ENCODE data around the gene LIPT2.

Gene LIPT2

DNA sequence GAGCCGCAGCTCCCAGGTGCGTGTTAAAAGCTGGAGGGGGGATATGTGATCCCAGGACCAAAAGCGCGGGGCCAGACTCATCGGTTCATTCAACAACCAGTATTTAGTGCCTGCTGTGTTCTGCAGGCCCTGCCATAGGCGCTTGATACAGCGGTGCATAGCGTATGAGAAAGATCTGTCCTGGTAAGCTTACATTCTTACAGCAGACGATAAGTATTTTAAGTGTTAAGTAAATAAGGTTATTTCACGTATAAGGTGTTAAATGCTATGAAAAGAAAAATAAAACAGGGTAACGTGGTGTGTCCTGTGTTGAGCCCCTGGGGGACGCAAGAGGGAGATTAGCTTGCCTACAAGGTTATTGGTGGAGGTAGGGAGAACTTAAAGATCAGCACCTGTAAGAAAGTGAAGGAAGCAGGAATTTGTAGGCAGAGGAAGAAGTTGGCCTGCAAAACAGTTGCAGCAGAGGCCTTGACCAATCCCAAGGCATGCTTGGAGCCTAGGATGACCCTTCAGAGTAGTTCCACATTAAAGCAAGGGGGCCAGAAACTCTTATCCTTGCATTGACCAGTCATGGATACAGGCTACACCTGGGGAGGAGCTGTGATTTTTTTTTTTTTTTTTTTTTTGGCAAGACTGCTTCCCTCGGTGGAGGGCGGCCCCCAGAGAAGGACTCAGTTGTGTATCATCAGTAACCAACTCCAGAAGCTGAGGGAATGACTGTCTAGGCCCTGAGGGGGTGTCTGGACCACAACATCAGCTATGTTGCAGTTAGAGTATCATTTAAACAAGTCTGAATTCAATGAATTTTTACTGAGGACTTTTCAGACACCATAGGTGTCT, 487 bp upstream of the LIPT2 start:
- TF ChIP-seq, protein P1, sequence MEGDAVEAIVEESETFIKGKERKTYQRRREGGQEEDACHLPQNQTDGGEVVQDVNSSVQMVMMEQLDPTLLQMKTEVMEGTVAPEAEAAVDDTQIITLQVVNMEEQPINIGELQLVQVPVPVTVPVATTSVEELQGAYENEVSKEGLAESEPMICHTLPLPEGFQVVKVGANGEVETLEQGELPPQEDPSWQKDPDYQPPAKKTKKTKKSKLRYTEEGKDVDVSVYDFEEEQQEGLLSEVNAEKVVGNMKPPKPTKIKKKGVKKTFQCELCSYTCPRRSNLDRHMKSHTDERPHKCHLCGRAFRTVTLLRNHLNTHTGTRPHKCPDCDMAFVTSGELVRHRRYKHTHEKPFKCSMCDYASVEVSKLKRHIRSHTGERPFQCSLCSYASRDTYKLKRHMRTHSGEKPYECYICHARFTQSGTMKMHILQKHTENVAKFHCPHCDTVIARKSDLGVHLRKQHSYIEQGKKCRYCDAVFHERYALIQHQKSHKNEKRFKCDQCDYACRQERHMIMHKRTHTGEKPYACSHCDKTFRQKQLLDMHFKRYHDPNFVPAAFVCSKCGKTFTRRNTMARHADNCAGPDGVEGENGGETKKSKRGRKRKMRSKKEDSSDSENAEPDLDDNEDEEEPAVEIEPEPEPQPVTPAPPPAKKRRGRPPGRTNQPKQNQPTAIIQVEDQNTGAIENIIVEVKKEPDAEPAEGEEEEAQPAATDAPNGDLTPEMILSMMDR (IDR thresholded peaks at IDR 0.05; ENCODE audit: low read depth, low read length) = no peak
- H3K4me3 ChIP-seq (ENCODE audit: low read depth, low read length) = peak overlapping the region; percentile 81

DNA sequence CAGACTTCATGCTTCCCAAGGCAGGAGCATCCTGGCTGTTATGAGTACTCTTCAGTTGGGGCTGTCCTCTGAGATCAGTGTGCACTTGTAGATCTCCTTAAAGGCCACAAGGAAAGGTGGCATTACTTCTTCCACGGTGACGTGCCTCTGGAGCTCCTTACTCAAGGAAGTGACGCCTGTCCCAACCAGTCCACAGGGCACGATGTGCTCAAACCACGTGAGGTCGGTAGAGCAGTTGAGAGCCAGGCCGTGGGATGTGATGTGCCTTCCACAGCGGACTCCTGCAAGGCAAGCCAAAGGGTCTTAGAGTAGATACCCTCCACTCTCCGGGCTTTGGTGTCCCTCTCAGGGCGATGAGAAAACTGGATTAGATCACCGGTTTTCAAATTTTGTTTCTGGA, 1.4 kb downstream of the LIPT2 start:
- no peak overlapping the region for H3K4me3 ChIP-seq (ENCODE audit: low read depth, low read length)
- TF ChIP-seq, protein P1 (IDR thresholded peaks at IDR 0.05; ENCODE audit: low read depth, low read length) = no peak

DNA sequence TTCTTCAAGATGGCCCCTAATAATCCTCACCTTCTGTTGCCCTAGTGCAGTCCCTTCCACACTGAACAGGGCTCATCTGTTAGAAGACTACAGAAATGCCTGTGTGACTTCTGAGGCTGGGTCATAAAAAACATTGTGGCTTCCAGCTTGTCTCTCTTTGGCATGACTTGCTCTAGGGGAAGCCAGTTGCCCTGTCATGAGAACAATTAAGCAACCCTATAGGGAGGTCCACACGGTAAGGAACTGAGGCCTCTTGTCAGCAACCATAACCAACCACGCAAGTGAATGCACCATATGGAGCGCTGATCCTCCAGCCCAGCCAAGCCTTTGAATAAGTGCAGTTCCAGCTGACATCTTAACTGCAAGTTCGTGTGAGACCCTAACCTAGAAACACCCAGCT, 2.6 kb downstream of the LIPT2 start:
- no peak overlapping the region for H3K4me3 ChIP-seq (ENCODE audit: low read depth, low read length)
- TF ChIP-seq, protein P1 (IDR thresholded peaks at IDR 0.05; ENCODE audit: low read depth, low read length) = no peak

DNA sequence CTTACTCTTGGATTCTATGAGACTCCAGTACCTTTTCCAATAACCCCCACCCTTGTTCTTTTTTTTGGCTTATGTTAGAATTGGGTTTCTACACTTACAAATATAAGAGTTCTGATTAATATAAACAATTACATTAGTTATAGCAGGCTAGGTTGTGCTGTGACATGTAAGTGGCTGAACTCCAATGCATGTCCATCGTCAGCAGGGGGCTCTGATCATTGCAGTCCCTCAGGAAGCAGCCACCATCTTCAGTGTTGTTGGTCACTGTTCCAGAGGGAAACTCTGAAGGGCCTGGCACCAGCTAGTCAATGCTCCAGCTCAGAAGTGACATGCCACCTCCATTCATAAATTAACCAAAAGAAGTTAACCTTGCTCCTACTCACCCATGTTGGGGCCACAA, 5.6 kb downstream of the LIPT2 start:
- TF ChIP-seq, protein P1 (IDR thresholded peaks at IDR 0.05; ENCODE audit: low read depth, low read length) = no peak
- no peak overlapping the region for H3K4me3 ChIP-seq (ENCODE audit: low read depth, low read length)

DNA sequence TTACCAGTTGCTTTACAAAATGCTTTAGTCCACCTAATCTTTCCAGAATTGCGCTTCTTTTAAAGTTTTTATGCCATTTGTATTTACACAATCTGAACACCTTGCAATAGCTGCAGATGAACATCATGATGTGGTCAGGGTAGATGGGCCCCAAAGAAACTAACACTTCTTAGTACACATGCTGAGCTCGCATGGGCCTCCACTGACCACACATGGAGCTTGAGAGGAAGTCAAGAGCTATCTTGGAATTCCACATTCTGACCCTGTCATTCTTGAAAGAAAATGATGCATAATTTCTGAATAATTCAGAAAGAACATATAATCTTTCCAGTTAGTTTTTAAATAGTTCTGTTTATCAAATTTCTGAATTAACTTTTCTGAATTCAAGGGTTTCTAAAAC, 7.7 kb downstream of the LIPT2 start:
- H3K4me3 ChIP-seq (ENCODE audit: low read depth, low read length) = no peak overlapping the region
- TF ChIP-seq, protein P1 (IDR thresholded peaks at IDR 0.05; ENCODE audit: low read depth, low read length) = no peak

DNA sequence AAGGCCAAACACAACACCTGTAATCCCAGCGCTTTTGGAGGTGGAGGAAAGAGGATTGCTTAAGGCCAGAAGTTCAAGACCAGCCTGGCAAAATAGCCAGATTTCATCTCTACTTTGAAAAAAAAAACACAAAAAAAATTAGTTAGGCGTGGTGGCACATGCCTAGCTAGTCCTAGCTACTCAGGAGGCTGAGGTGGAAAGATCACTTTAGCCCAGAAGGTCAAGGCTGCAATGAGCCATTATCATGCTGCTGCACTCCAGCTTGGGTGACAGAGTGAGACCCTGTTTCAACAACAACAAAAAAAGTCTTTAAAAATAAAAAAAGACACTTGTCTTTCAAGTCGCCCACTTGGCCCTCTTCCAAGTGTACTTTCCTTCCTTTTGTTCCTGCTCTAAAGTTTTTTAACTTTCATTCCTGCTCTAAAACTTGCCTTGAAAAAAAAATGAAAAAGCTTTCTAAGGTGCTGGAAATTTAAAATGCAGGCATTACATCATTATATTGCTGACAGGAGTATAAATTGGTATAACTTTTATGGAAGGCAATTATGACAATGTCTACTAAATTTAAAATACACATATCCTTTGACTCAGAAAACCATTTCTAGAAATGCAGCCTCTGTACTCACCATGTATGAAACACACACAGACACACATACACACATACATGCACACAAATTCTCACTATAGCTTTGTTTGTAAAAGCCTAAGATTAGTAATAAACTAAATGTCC, 12.7 kb downstream of the LIPT2 start:
- TF ChIP-seq, protein P1 (IDR thresholded peaks at IDR 0.05; ENCODE audit: low read depth, low read length) = no peak
- no peak overlapping the region for H3K4me3 ChIP-seq (ENCODE audit: low read depth, low read length)

DNA sequence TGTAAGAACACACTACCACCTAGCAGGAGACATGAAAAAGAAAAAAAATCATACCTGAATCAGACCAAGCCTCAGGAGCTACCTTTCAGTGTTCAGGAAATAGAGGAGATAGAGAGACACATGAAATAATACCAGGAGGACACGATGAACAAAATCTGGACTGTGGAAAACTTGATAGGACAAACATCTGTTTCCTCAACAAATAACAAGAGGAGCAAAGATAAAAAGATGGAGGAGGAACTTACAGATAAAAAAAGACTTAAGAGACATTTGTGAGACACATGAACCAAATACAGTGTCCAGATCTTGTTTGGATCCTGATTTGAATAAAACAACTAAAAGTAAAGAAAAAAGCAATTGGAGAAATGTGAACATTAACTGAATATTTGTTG, 13.8 kb downstream of the LIPT2 start:
- TF ChIP-seq, protein P1 (IDR thresholded peaks at IDR 0.05; ENCODE audit: low read depth, low read length) = no peak
- no peak overlapping the region for H3K4me3 ChIP-seq (ENCODE audit: low read depth, low read length)
